ENCODE data around the gene ERG.

Gene ERG

DNA sequence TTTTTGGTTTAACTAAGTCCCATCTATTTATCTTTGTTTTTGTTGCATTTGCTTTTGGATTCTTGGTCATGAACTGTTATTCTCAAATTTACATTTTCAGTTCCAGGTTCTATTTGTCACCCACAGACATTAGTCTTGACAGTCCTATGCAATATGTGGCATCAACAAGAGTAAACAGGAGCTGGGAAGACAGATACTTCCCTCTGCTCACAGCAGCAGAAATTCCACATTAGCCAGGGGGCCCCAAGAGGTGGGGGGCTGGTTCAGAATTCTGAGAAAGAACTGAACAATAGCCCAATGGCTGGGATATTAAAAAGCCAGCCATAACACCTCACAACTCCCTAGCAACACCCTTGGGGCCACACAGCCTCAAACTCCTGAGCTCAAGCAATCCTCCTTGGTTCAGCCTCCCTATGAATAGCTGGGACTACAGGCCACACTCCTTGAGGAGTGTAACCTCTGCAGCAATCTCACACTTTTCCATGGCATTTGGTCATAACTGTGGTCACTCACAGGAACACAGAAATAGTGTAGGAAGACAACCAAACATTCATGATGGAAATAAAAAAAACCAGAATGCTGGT lies 67.8 kb downstream of the ERG start:
- DNase-seq: no peak

- DNase-seq: no peak
These were observed 69.3 kb downstream of the ERG start for GRCh38 chr21:38429011-38429410.

DNA sequence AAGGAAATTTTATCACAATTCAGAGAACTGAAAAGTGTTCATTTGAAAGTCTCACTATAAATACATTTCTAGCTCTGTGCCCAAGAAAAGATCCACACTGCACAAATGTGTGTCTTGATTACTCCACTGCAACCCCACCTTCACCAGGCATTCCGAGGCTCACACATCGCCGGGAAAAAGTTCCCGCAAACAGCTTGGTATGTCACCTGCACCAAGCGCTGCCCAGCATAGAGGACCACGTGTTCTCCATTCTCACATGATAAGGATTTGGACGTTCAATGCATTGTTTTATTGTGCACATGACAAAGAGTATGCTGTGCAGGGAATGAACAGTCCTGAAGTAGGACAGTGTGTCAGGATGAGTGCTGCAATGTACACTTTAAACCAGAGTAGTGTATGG lies 70.1 kb downstream of the ERG start:
- DNase-seq: no peak

GRCh38 chr21:38424305-38425019 lies 73.8 kb downstream of the ERG start:
- DNase-seq: no peak

DNA sequence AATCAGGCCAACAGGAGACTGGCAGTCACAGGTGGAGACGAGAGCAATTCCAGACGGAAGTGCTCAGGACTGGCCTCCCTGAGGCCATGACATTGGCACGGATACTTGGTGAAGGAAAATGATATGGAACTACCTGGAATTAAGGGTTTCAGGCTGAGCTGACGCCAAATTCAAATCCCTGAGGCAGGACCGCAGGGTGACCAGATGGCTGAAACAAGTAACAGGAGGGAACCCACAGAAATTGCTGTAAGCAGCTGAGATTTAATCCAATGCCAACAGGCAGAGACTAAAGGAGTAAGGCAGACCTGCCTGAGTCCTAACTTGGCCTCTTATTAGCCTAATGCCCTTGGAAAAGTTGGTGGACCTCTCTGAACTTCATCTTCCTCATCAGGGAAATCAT lies 76.2 kb downstream of the ERG start:
- DNase-seq: no peak

GRCh38 chr21:38420140-38420539 lies 78.1 kb downstream of the ERG start:
- DNase-seq: no peak

GRCh38 chr21:38417726-38418125 lies 80.6 kb downstream of the ERG start:
- no peak for DNase-seq

GRCh38 chr21:38416791-38417190 lies 81.5 kb downstream of the ERG start:
- no peak for DNase-seq

DNA sequence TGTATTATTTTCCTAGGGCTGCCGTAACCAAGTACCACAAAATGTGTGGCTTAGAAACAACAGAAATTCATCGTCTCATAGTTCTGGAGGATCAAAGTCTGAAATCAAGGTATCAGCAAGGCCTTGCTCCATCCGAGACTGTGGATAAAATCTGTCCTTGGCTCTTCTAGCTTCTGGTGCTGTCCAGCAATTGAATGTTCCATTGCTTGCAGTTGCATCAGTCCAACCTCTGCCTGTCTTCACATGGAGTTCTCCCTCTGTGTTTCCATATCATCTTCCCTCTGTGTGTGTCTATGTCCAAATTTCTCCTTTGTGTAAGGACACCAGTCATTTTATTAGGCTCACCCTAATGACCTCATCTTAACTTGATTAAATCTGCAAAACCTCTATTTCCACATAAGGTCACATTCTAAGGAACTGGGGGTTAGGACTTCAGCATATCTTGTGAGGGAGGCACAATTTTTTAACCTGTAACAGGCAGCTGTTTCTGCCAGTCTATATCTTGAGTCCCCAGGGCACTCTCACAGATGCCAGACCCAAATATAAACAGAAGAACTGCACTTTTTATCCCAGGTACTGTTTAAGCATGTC lies 84.2 kb downstream of the ERG start:
- DNase-seq: no peak

DNA sequence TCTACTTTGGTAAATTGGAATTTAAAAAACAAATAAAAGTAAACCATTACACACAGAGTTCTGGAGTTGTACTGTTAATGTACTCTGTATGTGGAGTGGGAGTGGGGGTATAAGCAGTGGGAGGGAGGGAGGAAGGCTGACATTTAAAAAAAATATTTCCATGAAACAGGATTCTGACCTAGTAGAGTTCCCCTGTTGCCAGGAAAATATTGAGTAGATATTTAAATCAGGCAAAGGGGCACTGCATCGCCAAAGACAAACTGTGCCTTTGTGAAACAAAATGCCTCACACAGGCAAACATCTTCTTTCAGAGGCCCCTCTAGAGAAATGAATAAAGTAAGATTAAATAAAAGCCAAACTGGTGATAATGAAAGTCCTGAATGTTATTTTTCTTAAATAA lies 87.8 kb downstream of the ERG start:
- DNase-seq: no peak

DNA sequence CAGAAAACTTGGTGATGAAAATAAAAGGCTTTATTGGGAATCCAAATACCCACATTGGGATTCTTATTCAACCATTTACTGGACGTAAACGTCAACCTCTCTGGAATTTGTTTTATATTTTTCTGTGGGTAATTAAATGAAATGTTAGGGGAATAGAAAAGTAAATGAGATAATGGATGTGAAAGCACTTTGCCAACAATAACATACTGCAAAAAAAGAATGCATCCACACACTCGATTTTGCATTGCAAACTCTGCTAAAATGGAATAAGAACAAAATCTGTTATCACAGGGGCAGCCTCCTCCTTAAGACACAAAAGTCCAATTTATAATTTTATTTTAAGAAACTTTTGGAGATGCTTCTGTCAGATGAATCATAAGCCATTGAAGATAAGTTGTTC lies 88.4 kb downstream of the ERG start:
- DNase-seq: no peak

DNA sequence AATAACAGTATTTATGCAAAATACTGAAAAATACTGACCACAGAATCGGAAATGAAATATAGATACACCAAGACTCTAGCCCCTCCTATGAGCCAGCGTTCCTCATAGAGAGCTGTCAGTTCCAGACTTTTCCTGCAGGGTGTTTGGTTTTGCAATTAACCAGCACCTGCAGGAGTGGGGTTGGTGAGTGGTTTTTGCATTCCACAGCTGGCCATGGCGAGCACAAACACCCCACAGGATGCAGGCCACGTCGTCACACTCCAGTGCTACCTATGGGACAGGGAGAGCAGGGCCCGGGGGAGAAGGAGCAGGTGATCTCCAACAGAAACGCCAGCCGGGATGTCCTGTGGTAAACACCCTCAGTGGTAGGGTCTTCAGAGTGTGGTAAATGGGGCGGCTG lies 94.1 kb downstream of the ERG start:
- no peak for DNase-seq

DNA sequence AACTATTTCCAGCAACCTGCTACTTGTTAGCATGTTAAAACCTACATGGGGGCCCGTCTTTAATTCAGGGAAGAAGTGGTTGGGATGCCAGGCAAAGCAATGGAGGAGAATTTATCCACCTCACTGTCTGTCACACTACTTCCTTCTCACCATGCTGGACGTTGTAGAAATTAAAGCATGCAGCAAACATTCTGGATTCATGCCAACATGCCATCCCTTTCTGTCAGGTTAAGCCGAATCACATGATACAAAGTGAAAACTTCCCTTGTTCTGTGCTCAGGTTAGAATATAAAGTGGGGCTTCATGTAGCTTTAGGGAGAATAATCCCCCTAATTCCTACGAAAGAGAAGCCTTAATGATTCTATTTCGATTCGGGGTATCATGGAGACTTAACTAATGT lies 95.5 kb downstream of the ERG start:
- DNase-seq: no peak

- DNase-seq: no peak
These were observed 96.0 kb downstream of the ERG start for GRCh38 chr21:38402291-38402690.

- DNase-seq: no peak
These were observed 96.9 kb downstream of the ERG start for GRCh38 chr21:38401191-38401926.

DNA sequence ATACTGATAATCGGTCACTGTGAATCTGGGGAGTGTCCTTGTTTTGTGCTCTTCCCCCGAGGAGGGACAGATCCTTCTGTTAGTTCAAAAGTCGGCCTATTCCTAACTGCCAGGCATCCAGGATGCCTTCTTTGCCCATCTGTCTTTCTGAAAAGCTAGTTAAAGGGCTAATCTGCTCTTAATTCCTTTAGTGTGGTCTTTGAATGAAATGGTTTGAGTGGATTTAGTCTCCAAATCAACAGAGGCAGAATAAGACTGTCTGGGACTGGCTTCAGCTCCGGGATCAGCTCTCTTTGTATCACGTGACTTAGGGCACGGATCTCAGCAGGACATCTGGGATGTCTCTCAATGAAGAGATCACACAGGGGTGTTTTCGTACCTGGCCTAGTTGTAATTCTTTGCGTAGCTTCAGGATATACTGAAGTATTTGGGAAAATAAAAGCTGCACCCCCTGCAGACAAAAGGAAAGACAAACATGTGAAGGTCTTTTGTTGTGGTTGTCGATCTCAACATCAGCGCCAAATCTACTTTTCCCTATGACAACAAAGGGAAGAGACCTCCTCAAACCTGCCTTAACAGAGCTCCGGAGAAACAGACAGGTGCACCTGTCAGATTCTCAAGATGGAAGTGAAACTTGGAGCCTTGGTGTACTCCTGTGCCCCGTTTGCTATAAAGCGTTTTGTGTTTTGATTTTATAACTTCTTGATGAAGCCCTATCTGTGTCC lies 97.9 kb downstream of the ERG start:
- no peak for DNase-seq

- DNase-seq: no peak
These were observed 99.2 kb downstream of the ERG start for GRCh38 chr21:38399103-38399502.

GRCh38 chr21:38396325-38396724 lies 102.0 kb downstream of the ERG start:
- DNase-seq: no peak

GRCh38 chr21:38395581-38395980 lies 102.7 kb downstream of the ERG start:
- no peak for DNase-seq

- DNase-seq: no peak
These were observed 105.6 kb downstream of the ERG start for GRCh38 chr21:38392661-38393060.

GRCh38 chr21:38389896-38390295 lies 108.4 kb downstream of the ERG start:
- no peak for DNase-seq

DNA sequence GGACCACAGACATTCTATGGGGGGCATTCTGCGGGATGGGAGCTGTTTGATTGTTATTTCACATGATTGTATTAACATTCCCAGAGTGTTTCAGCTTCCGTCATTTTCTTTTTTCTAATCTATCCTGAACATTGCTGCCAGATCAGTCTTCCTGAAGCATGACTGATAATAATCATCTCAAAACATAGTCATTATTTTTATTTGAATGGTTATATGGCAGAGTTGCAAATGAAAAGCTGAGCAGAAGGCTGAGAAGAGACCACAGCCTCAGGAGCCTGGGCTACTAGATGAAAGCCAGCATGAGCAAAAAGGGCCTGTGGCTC lies 109.0 kb downstream of the ERG start:
- DNase-seq: no peak

- DNase-seq: no peak
These were observed 109.5 kb downstream of the ERG start for GRCh38 chr21:38388647-38389353.
